PC-3 (cell line): ENCODE measurements around the gene IL3RA. TPM values are rescaled to one million over a fixed set of nuclear protein-coding genes. Genes with fewer than 3 reads are reported as not detected.
"Not testable (repeated sequence)": the region's sequence is repeated elsewhere in the genome, so short reads cannot be mapped to it uniquely, and the experiment has no call there.

ENCODE experiments used
- ATAC-seq: fragments of 200-7000 bp; cut with Tn5 transposase; 2 replicates; pipeline ENCODE4 v1.9.1; 2020; ENCODE audit warnings: mild to moderate bottlenecking, moderate library complexity
- BruUV-seq: library from RNA; stranded (reverse); fragments of 400-500 nt; replicated peaks from 2 replicates; lab custom pipeline; 2021; lab: Mats Ljungman, UMichigan
- CTCF ChIA-PET: fragments of 300-600 bp; sonication (Branson Sonifier 250); formaldehyde crosslinking; loops from one replicate; lab custom pipeline; 2022; ENCODE audit warnings: antibody characterized with exemption; lab: Charles Lee
- POLR2A ChIA-PET: fragments of 300-600 bp; sonication (Branson Sonifier 250); formaldehyde crosslinking; loops from one replicate; lab custom pipeline; 2022; ENCODE audit warnings: antibody characterized with exemption; ENCODE audit not compliant: unreplicated experiment; lab: Charles Lee
- DNase-seq: peaks from one replicate; pipeline ENCODE4 v3.0.0-alpha.2; 2015
- H2AFZ ChIP-seq: fragments of 300-600 bp; sonication (generic); 2 replicates; pipeline ENCODE4 v1.6.0; 2016; ENCODE audit warnings: antibody characterized with exemption, low read length
- H3F3A ChIP-seq: fragments of 300-600 bp; sonication (generic); one replicate; pipeline ENCODE4 v1.6.0; 2017; ENCODE audit warnings: antibody characterized with exemption, low read length, control low read depth, mild to moderate bottlenecking; ENCODE audit not compliant: unreplicated experiment
- H3K27ac ChIP-seq: fragments of 300-600 bp; sonication (generic); 2 replicates; pipeline ENCODE4 v1.5.1; 2016; ENCODE audit warnings: mild to moderate bottlenecking, low read length
- H3K27me3 ChIP-seq: fragments of 300-600 bp; sonication (generic); 2 replicates; pipeline ENCODE4 v1.6.1; 2016; ENCODE audit warnings: low read length, mixed read lengths
- H3K36me3 ChIP-seq: fragments of 300-600 bp; sonication (generic); 2 replicates; pipeline ENCODE4 v1.6.1; 2016; ENCODE audit warnings: low read depth, mixed run types, low read length, mixed read lengths
- H3K4me1 ChIP-seq: fragments of 300-600 bp; sonication (generic); 2 replicates; pipeline ENCODE4 v1.5.1; 2016; ENCODE audit warnings: low read length; ENCODE audit not compliant: insufficient read depth
- H3K4me2 ChIP-seq: fragments of 300-600 bp; sonication (generic); 2 replicates; pipeline ENCODE4 v1.6.0; 2016; ENCODE audit warnings: low read length
- H3K4me3 ChIP-seq: fragments of 300-600 bp; sonication (generic); 2 replicates; pipeline ENCODE4 v1.5.1; 2016; ENCODE audit warnings: mild to moderate bottlenecking, low read length, mixed read lengths
- H3K79me2 ChIP-seq: fragments of 300-600 bp; sonication (generic); 2 replicates; pipeline ENCODE4 v1.6.1; 2017; ENCODE audit warnings: low read length, mixed read lengths
- H3K9ac ChIP-seq: fragments of 300-600 bp; sonication (generic); 2 replicates; pipeline ENCODE4 v1.6.0; 2016; ENCODE audit warnings: mild to moderate bottlenecking, low read length
- H3K9me2 ChIP-seq: fragments of 300-600 bp; sonication (generic); replicated peaks from 2 replicates; pipeline ENCODE4 v1.6.1; 2016; ENCODE audit warnings: mixed run types, low read length, mixed read lengths
- H3K9me3 ChIP-seq: fragments of 300-600 bp; sonication (generic); 2 replicates; pipeline ENCODE4 v1.6.1; 2016; ENCODE audit warnings: low read length, mixed read lengths
- H4K20me1 ChIP-seq: fragments of 300-600 bp; sonication (generic); 2 replicates; pipeline ENCODE4 v1.6.1; 2016; ENCODE audit warnings: low read length, mixed read lengths
- EZH2 ChIP-seq: fragments of 300-600 bp; sonication (generic); IDR thresholded peaks from one replicate; pipeline ENCODE4 v1.6.1; 2017; ENCODE audit warnings: antibody characterized with exemption, mild to moderate bottlenecking, low read length; ENCODE audit not compliant: unreplicated experiment
- EZH2phosphoT487 ChIP-seq: fragments of 300-600 bp; sonication (generic); IDR thresholded peaks from 2 replicates; pipeline ENCODE4 v1.6.1; 2018; ENCODE audit warnings: mild to moderate bottlenecking, antibody characterized with exemption, low read length, borderline replicate concordance
- intact Hi-C: fragments of 100-400 bp; cut with micrococcal nuclease; formaldehyde crosslinking; loops from 2 replicates; pipeline ENCODE4 v1.9.0; 2023
- total RNA-seq: library from RNA; depleted of rRNA; stranded (reverse); fragments of >200 nt; gene quantifications from 2 replicates; pipeline ENCODE4 v1.2.3, GENCODE V29; 2014
- TF ChIP-seq, protein P1 (sequence below): fragments of 300-600 bp; sonication (generic); conservative IDR thresholded peaks from 2 replicates; pipeline ENCODE4 v1.5.1; 2017; ENCODE audit warnings: antibody characterized with exemption, low read depth, mild to moderate bottlenecking, low read length

The IL3RA gene
- total RNA-seq, 1 experiment from 2014 or later: not detected

- Histone ChIP-seq H3K27ac (no peak overlapping the region), H3K79me2 (no peaks in the 10 kb centered on the region), H3K9me3 (no peaks in the 10 kb centered on the region), H3K9me2 (no peaks in the 10 kb centered on the region), H3K9ac (no peak overlapping the region), H3K4me1 (no peaks in the 10 kb centered on the region), H3K4me2 (no peak overlapping the region), H3K4me3 (no peak overlapping the region), H3K36me3 (no peaks in the 10 kb centered on the region), H4K20me1 (no peaks in the 10 kb centered on the region), H3F3A (no peaks in the 10 kb centered on the region), H2AFZ (no peak overlapping the region), H3K27me3 (no peaks in the 10 kb centered on the region)
- POLR2A ChIA-PET: no interaction called here
- ATAC-seq (no peak), DNase-seq (no peak)
- no TSS peak for BruUV-seq
- intact Hi-C loops: no loop called here
- TF ChIP-seq EZH2phosphoT487 (no peak), EZH2 (no peak)
- TF ChIP-seq, protein P1, sequence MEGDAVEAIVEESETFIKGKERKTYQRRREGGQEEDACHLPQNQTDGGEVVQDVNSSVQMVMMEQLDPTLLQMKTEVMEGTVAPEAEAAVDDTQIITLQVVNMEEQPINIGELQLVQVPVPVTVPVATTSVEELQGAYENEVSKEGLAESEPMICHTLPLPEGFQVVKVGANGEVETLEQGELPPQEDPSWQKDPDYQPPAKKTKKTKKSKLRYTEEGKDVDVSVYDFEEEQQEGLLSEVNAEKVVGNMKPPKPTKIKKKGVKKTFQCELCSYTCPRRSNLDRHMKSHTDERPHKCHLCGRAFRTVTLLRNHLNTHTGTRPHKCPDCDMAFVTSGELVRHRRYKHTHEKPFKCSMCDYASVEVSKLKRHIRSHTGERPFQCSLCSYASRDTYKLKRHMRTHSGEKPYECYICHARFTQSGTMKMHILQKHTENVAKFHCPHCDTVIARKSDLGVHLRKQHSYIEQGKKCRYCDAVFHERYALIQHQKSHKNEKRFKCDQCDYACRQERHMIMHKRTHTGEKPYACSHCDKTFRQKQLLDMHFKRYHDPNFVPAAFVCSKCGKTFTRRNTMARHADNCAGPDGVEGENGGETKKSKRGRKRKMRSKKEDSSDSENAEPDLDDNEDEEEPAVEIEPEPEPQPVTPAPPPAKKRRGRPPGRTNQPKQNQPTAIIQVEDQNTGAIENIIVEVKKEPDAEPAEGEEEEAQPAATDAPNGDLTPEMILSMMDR: no peak
- CTCF ChIA-PET: no interaction called here
These were observed 28.8 kb upstream of the IL3RA start for GRCh38 chrX:1307626-1308340.

- H3F3A ChIP-seq: no peaks in the 10 kb centered on the region
- no peaks in the 10 kb centered on the region for H3K79me2 ChIP-seq
- H3K4me1 ChIP-seq: no peaks in the 10 kb centered on the region
- H3K4me3 ChIP-seq: no peak overlapping the region
- H3K36me3 ChIP-seq: no peaks in the 10 kb centered on the region
- H4K20me1 ChIP-seq: no peaks in the 10 kb centered on the region
- BruUV-seq: no TSS peak
- intact Hi-C loops: no loop called here
- no peaks in the 10 kb centered on the region for H3K9me3 ChIP-seq
- no peak overlapping the region for H3K9ac ChIP-seq
- TF ChIP-seq, protein P1: no peak
- TF ChIP-seq EZH2 (no peak), EZH2phosphoT487 (no peak)
- H3K4me2 ChIP-seq: no peak overlapping the region
- no peak overlapping the region for H2AFZ ChIP-seq
- no peaks in the 10 kb centered on the region for H3K27me3 ChIP-seq
- POLR2A ChIA-PET: no interaction called here
- ATAC-seq (no peak), DNase-seq (no peak)
- H3K9me2 ChIP-seq: no peaks in the 10 kb centered on the region
- CTCF ChIA-PET: no interaction called here
- no peak overlapping the region for H3K27ac ChIP-seq
These were observed 28.1 kb upstream of the IL3RA start for GRCh38 chrX:1308476-1308875.

GRCh38 chrX:1308917-1309316, 27.7 kb upstream of the IL3RA start:
- H2AFZ ChIP-seq, H3K9ac ChIP-seq, H4K20me1 ChIP-seq, H3F3A ChIP-seq, POLR2A ChIA-PET, H3K4me3 ChIP-seq, H3K27me3 ChIP-seq, CTCF ChIA-PET, BruUV-seq, H3K4me1 ChIP-seq, H3K9me3 ChIP-seq, DNase-seq, ATAC-seq, H3K79me2 ChIP-seq, H3K27ac ChIP-seq, H3K4me2 ChIP-seq, H3K36me3 ChIP-seq, H3K9me2 ChIP-seq, intact Hi-C loops: not testable (repeated sequence)
